Pancreas (tissue), 10 donors: ENCODE data around the gene AMBN. TPM values are rescaled to one million over a fixed set of nuclear protein-coding genes. Genes with fewer than 3 reads are reported as not detected.

Experiments
- ATAC-seq, 4 donors: fragments of 200-7000 bp; cut with Tn5 transposase; one replicate each; pipeline versions ENCODE4 v1.8.0 to v1.9.1; 2020; ENCODE audit warnings: mild to moderate bottlenecking in 4 of 4, moderate library complexity in 4 of 4
- DNase-seq, 6 donors: peaks; one replicate each; pipeline ENCODE4 v3.0.0-alpha.2; 2020
- FAIRE-seq: peaks from 2 replicates; lab custom pipeline; 2012; peaks lifted over from hg19 to GRCh38; lab: Jason Lieb, UNC
- H3K27ac ChIP-seq, 4 donors: fragments of 200-600 bp; sonication (generic); 1 replicate in 3 of 4; 2 replicates in 1 of 4; pipeline versions ENCODE4 v1.5.0 to v1.8.0; 2020
- H3K27me3 ChIP-seq, 4 donors: fragments of 200-600 bp; one replicate each; pipeline ENCODE4 v1.8.0; 2021
- H3K36me3 ChIP-seq, 3 donors: fragments of 200-600 bp; sonication (generic) in 1 of 3; one replicate each; pipeline versions ENCODE4 v1.5.0 to v1.8.0; 2020 to 2021
- H3K4me1 ChIP-seq, 3 donors: fragments of 200-600 bp; one replicate each; pipeline ENCODE4 v1.8.0; 2021
- H3K4me3 ChIP-seq, 4 donors: fragments of 200-600 bp; sonication (generic) in 2 of 4; one replicate each; pipeline versions ENCODE4 v1.5.0 to v1.8.0; 2020 to 2021
- H3K9me3 ChIP-seq, 4 donors: fragments of 200-600 bp; one replicate each; pipeline ENCODE4 v1.8.0; 2021
- WGBS, 2 donors: extraction: QIAGEN DNeasy Blood & Tissue Kit; methylation state at CpG; one replicate each; pipeline ENCODE4 v1.1.7; 2013; 5-methylcytosine and 5-hydroxymethylcytosine counted together
- intact Hi-C, 3 donors: fragments of 100-400 bp; cut with DNase I; formaldehyde crosslinking; loops; one replicate each; pipeline versions ENCODE4 v1.11.1 to v1.14.2; 2022
- polyA plus RNA-seq, 2 donors: library from polyadenylated mRNA; stranded (reverse); fragments of 200-250 nt; gene quantifications; one replicate each; pipeline ENCODE4 v1.2.3, GENCODE V29; 2013
- total RNA-seq, 6 donors: library from RNA; stranded (reverse); fragmentation: NEBNext Ultra II Directional in 4 of 6; extraction: Animal tissue kit (Norgen Biotek cat#: 25700) in 4 of 6; gene quantifications; one replicate each; pipeline versions ENCODE4 v1.2.1 to v1.2.4, GENCODE V29; 2021 to 2023
- TF ChIP-seq, protein P1 (sequence below), 4 donors: fragments of 200-600 bp; sonication (generic) in 3 of 4; IDR thresholded peaks; one replicate each; pipeline versions ENCODE4 v1.5.0 to v1.8.0; 2021; ENCODE audit warnings: antibody characterized with exemption in 4 of 4
- donor health status: healthy with polysubstance abuse.
- donor health status: DM: no; HTN: no; CAD: no; lungs with moderate emphysema.
- donor health status: DM: no; HTN: no; CAD: no.
- donor health status: control.
- donor health status: control.
- donor health status: Bipolar disorder and iron deficiency.
- donor health status: DM: yes; HTN: yes; CAD: no.
- donor health status: DM: no; HTN: no; CAD: no.
- donor health status: DM: no; HTN: no; CAD: no.
- donor health status: DM: yes; HTN: yes; CAD: no.

Gene AMBN
- total and polyA plus RNA-seq, 8 donors = 0.05 TPM; not detected in 7

DNA sequence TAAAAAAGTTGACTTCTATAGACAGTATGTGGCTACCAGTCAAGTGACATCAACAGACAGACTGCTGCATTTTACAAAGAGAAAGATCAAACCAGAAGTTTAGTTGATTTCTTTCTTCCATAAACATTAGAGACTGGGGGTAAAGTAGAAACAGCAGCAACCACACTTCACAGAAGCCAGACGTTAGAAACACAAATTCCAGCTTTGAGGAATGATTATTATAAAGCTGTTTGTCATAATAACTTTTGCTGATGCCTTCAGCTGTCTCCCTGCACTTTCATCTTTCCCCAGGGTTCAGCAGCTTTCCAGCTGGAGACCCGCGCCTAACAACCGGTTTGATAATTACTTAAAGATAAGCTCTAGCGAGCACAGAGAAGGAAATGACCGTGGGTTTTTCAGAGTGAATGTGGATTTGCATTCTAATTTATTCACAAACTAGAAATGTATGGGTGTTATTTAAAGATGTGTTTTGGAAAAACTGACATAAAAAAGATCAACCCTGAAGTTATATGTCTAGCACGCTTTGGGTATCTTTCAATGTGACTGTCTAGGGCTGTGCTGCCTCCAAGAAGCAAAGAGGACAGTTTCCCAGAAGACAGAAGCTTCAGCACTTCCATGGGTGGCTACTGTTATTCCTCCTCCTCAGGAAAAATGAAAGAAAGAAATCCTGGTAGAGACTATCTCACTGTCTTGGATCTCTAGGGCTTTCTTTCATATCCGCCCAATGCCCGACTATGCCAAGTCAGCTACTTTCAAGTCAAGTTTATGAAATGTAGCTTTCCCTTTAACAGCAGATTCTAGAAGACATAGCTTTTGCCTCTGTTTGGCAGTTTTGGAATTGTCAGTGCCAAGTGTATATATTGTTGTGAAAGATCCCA lies 21.5 kb downstream of the AMBN start:
- ATAC-seq = peak in 3 of 4 donors; percentile 31 to 55 (median 37)
- peak overlapping the region in 1 of 4 donors; percentile 5 for H3K4me3 ChIP-seq
- WGBS, 2 donors = 16 to 23% methylated on average over 9 of the region's 9 CpGs

DNA sequence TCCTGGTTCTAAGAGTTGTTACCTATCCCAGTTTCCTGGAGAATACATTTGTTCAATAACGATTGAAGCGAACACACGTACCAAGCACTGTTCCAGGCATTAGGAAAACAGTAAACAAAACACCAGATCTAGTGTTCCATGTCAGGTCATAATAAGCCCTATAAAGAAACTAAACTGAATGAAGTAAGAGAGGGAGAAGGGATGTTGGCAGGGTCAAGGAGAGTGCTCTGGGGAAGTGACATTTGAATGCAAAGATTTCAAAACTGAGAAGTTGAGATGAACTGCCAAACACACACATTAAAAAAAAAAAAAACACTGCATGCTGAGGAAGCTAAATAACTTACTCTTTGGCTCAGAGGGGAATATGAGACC lies 22.1 kb downstream of the AMBN start:
- WGBS, 2 donors = 63 to 74% methylated on average over 3 of the region's 3 CpGs
- Histone ChIP-seq H3K27ac (no peak overlapping the region), H3K27me3 (no peaks in the 10 kb centered on the region), H3K4me1 (no peaks in the 10 kb centered on the region), H3K9me3 (no peaks in the 10 kb centered on the region), H3K36me3 (no peaks in the 10 kb centered on the region), H3K4me3 (no peak overlapping the region)
- ATAC-seq (peak in 1 of 4 donors; percentile 21), FAIRE-seq (no peak), DNase-seq (no peak)
- TF ChIP-seq, protein P1, sequence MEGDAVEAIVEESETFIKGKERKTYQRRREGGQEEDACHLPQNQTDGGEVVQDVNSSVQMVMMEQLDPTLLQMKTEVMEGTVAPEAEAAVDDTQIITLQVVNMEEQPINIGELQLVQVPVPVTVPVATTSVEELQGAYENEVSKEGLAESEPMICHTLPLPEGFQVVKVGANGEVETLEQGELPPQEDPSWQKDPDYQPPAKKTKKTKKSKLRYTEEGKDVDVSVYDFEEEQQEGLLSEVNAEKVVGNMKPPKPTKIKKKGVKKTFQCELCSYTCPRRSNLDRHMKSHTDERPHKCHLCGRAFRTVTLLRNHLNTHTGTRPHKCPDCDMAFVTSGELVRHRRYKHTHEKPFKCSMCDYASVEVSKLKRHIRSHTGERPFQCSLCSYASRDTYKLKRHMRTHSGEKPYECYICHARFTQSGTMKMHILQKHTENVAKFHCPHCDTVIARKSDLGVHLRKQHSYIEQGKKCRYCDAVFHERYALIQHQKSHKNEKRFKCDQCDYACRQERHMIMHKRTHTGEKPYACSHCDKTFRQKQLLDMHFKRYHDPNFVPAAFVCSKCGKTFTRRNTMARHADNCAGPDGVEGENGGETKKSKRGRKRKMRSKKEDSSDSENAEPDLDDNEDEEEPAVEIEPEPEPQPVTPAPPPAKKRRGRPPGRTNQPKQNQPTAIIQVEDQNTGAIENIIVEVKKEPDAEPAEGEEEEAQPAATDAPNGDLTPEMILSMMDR (IDR thresholded peaks at IDR 0.05) = no peak
- intact Hi-C loops = no loop called here

More for the DNA sequence above, 21.5 kb downstream of the AMBN start:
- Histone ChIP-seq H3K9me3 (no peaks in the 10 kb centered on the region), H3K27ac (no peak overlapping the region), H3K4me1 (no peaks in the 10 kb centered on the region), H3K36me3 (no peaks in the 10 kb centered on the region), H3K27me3 (no peaks in the 10 kb centered on the region)
- TF ChIP-seq, protein P1 (IDR thresholded peaks at IDR 0.05) = no peak
- FAIRE-seq (no peak), DNase-seq (no peak)
- intact Hi-C loops = no loop called here

DNA sequence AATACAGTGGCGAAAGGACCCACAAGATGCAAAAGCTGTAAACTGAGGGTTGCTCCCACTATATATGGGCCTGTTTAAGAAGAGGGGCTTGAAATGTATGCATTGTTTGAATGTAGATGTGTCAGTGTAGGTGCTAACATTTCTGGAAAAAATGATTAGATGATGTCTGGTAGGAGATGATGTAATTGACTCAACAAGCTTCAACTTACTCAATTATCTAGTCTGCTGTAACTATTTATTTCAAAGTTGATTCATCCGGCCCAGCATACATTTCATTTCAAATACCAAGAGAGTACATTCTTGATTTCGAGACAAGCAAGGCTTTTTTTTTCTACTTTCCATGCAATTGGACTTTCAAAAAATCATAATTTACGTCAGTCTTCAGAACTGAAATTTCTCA lies 27.2 kb downstream of the AMBN start:
- no peaks in the 10 kb centered on the region for H3K4me1 ChIP-seq
- FAIRE-seq (no peak), DNase-seq (no peak), ATAC-seq (no peak)
- TF ChIP-seq, protein P1 (IDR thresholded peaks at IDR 0.05) = no peak
- no peaks in the 10 kb centered on the region for H3K36me3 ChIP-seq
- H3K4me3 ChIP-seq = no peak overlapping the region
- intact Hi-C loops = no loop called here
- H3K27me3 ChIP-seq = no peaks in the 10 kb centered on the region
- no peak overlapping the region for H3K27ac ChIP-seq
- WGBS, 2 donors = 84 to 92% methylated on average over 4 of the region's 4 CpGs
- H3K9me3 ChIP-seq = no peaks in the 10 kb centered on the region

DNA sequence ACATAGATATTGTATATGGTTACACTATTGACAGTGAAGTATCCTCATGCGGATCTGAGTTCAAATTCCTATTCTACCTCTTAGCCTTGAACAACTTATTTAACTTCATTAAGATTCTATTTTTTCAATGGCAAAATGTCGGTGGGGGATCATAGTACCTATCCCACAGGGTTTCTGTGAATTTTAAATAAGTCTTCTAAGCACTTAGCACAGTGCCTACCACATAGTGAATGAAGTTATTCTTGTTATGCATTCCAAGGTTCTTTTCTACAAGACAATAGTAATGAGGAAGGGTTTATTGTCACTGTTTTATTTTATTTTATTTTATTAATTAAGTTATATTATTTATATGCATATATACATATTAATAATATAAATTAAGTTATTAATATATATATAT lies 27.7 kb downstream of the AMBN start:
- Histone ChIP-seq H3K27ac (no peak overlapping the region), H3K36me3 (no peaks in the 10 kb centered on the region), H3K4me1 (no peaks in the 10 kb centered on the region), H3K9me3 (no peaks in the 10 kb centered on the region), H3K27me3 (no peaks in the 10 kb centered on the region), H3K4me3 (no peak overlapping the region)
- WGBS, 2 donors = 91 to 94% methylated on average over 2 of the region's 2 CpGs
- intact Hi-C loops = no loop called here
- ATAC-seq (no peak), FAIRE-seq (no peak), DNase-seq (no peak)
- TF ChIP-seq, protein P1 (IDR thresholded peaks at IDR 0.05) = no peak

DNA sequence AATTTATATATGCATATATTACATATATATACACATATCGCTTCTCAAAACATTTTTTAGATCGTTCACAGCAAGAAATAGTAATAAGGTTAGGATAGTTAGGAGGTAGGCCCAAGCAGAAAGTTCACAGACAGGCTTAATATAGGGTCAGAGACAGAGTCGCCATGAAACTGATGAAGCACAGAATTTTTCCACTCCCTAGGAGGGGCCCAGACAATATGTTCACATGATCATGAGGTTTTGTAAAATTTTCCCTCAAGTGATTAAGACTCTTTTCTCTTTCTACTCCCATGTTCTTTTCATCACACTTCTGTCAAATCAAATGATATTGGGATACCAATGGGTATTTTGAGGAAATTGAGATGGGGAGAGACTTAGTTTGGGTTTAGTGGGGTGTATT lies 31.3 kb downstream of the AMBN start:
- Histone ChIP-seq H3K4me3 (no peak overlapping the region), H3K27me3 (no peaks in the 10 kb centered on the region), H3K36me3 (no peaks in the 10 kb centered on the region), H3K4me1 (no peaks in the 10 kb centered on the region), H3K9me3 (no peaks in the 10 kb centered on the region), H3K27ac (no peak overlapping the region)
- DNase-seq (no peak), ATAC-seq (no peak), FAIRE-seq (no peak)
- intact Hi-C loops = no loop called here
- WGBS, 2 donors = 92 to 99% methylated on average over 3 of the region's 3 CpGs
- TF ChIP-seq, protein P1 (IDR thresholded peaks at IDR 0.05) = no peak
